GM10847 (cell line): ENCODE data around the gene SH2D7.

ENCODE experiments used
- POLR2A ChIP-seq: IDR thresholded peaks from 2 replicates; pipeline ENCODE4 v1.6.1; 2011; ENCODE audit not compliant: insufficient read length; ENCODE audit errors: extremely low read depth

The SH2D7 gene

DNA sequence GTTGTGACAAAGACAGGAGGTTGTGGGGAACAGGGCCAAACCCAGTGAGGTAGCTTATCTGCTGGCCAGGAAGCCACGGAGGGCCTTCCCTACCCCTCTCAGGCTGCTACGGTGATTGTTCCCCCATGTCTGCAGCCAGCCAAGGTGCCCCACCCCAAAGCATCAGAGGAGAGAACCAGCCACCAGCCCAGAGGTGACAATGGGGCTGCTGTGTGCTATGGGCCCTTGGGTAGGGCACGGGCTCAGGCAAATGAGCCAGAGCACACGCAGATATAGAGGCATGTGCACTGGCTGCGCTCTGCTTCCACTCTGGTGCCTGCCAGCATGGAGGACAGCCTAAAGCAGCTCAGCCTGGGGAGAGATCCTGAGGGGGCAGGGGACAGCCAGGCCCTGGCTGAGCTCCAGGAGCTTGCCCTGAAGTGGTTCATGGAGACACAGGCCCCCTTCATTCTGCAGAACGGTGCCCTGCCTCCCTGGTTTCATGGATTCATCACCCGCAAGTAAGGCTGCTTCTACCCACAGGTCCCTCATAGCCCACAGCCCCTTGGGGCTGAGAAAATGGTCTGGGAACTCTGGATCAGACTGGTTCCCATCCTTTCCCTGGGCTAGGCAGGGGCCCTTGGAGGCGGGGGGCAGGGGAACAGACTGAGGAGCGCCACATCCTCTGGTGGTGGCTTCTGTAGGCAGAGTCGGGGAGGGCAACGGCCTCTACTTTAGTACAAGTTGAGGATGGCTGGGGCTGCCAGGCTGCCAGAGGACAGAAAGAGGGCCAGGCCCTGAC is at the start of gene SH2D7:
Gene SH2D7 (plus strand): TSS at position 301 of the 781 bp plus-strand sequence. CDS start 24 bp downstream, at position 325.
- TF ChIP-seq POLR2A = no peak

GRCh38 chr15:78044407-78045155 is 47.8 kb upstream of the SH2D7 start:
- no peak for TF ChIP-seq POLR2A

- no peak for TF ChIP-seq POLR2A
Measured at GRCh38 chr15:78045189-78045588, 47.2 kb upstream of the SH2D7 start.

GRCh38 chr15:78046796-78047341 is 45.5 kb upstream of the SH2D7 start:
- TF ChIP-seq POLR2A = no peak

DNA sequence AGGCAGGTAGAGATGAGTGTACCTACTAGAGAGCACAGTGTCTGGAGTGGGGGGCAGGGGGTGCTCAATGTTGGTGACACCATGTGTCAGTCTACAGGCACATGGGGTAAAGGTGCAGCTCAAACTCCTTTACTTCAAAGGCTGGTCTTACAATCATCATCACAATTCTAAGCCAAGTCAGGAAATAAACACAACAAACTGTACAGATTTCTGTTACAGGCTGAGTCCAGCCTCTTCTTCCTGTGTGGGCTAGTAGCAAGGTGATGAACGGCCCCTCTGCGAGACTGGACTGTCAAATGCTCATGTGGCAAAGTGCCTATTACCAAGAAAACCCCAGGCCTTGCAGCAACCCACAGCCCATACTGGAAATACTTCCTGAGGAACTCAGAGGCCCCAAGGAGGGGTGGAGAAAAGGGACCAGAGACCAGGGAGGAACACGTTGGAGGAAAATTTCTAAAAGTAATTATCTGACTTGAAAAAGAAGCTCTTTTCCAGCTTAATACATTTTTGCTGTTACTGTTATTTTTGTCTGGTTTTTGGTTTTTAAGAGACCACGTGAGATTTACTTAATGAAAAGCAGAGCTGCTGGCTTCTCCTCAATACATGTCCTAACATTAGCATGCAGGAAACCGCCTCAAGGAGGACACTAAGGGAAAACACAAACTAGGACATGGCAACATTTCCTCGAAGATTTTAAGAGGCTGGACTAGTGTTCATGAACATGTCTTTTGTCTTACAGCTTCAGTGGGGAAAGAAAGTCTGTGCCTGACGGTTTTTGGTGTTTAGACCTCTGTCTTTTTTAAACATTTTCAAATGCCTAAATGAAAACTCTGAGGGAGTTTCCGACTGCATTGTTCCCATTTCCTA is 44.4 kb upstream of the SH2D7 start:
- no peak for TF ChIP-seq POLR2A

DNA sequence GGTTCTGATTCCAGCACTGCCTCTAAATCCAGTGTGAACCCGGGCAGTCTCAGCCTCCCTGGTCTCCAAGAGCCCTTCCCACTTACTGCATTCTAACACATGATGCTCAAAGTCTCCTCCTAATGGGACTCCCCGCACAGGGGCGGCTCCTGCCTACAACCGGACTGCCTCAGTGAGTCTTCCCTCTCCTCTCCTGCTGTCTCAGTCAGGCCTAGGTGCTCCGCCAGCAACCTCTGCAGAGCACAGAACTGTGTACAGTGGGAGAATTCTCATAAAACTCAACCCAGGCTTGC is 43.8 kb upstream of the SH2D7 start:
- TF ChIP-seq POLR2A = no peak

- no peak for TF ChIP-seq POLR2A
Measured at GRCh38 chr15:78049691-78050440, 42.5 kb upstream of the SH2D7 start.

- no peak for TF ChIP-seq POLR2A
Measured at GRCh38 chr15:78050441-78050809, 41.9 kb upstream of the SH2D7 start.

- TF ChIP-seq POLR2A = no peak
Measured at GRCh38 chr15:78050826-78051225, 41.5 kb upstream of the SH2D7 start.

DNA sequence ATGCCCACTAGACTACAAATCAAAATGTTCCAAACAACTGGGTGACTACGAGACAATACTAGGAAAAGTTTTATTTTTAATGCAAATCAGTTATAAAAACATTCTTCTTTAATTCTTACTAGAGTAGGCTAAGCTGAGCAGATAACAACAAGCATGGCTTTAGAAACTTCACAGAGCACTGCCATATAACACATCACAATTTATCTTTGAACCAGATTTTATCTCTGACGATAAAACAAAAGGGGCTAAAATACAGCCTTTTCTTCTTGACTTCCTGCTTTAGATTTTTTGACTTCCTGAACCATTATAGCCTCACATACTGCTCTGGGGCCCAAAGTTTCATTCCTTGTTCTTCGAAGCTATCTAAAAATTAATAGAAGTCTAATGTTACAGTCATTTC is 40.8 kb upstream of the SH2D7 start:
- TF ChIP-seq POLR2A = no peak

- TF ChIP-seq POLR2A = no peak
Measured at GRCh38 chr15:78052001-78052401, 40.4 kb upstream of the SH2D7 start.

- no peak for TF ChIP-seq POLR2A
Measured at GRCh38 chr15:78052545-78052944, 39.8 kb upstream of the SH2D7 start.

DNA sequence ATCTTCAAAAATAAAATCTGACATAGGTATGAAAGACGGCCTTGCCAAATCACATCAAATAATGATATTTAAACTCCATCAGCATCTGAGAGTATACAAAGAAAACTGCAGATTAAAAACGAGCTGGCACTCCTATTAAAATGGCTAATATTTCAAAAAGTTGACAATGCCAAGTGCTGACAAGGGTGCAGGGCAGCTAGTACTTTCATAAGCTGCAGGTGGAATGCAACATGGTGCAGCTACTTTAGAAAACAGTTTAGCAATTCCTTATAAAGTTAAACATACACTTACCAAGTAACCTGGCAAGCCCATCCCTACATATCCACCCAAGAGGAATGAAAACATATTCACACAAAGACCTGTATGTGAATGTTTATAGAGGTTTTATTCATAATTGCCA is 37.8 kb upstream of the SH2D7 start:
- TF ChIP-seq POLR2A = no peak

- TF ChIP-seq POLR2A = no peak
Measured at GRCh38 chr15:78054966-78055365, 37.4 kb upstream of the SH2D7 start.

- no peak for TF ChIP-seq POLR2A
Measured at GRCh38 chr15:78055919-78056713, 36.2 kb upstream of the SH2D7 start.
